Upper lobe of left lung (tissue), 6 donors: ENCODE measurements around the gene CLEC16A. TPM values are rescaled to one million over a fixed set of nuclear protein-coding genes. Genes with fewer than 3 reads are reported as not detected.

Source experiments
- ATAC-seq, 2 donors: fragments of 200-7000 bp; cut with Tn5 transposase; one replicate each; pipeline ENCODE4 v1.9.1; 2022; ENCODE audit warnings: mild to moderate bottlenecking in 2 of 2, moderate library complexity in 2 of 2; ENCODE audit not compliant: low FRiP score in 2 of 2
- DNase-seq, 2 donors: peaks; one replicate each; pipeline ENCODE4 v3.0.0-alpha.2; 2019 to 2020
- H3K27ac ChIP-seq, 4 donors: fragments of 200-600 bp; sonication (generic); one replicate each; pipeline ENCODE4 v1.5.1; 2016 to 2019
- H3K27me3 ChIP-seq, 4 donors: fragments of 200-600 bp; sonication (generic); one replicate each; pipeline ENCODE4 v1.5.1; 2017 to 2019
- H3K36me3 ChIP-seq, 4 donors: fragments of 200-600 bp; sonication (generic); one replicate each; pipeline ENCODE4 v1.5.1; 2016 to 2019
- H3K4me1 ChIP-seq, 4 donors: fragments of 200-600 bp; sonication (generic); one replicate each; pipeline ENCODE4 v1.5.1; 2018 to 2019
- H3K4me3 ChIP-seq, 4 donors: fragments of 200-600 bp; sonication (generic); one replicate each; pipeline ENCODE4 v1.5.1; 2017 to 2019; ENCODE audit warnings: mild to moderate bottlenecking in 2 of 4, moderate library complexity in 1 of 4
- H3K9me3 ChIP-seq, 4 donors: fragments of 200-600 bp; sonication (generic); one replicate each; pipeline ENCODE4 v1.5.1; 2018 to 2019
- EP300 ChIP-seq, 4 donors: sonication (generic); formaldehyde crosslinking; IDR thresholded peaks; one replicate each; pipeline ENCODE4 v1.5.1; 2017; ENCODE audit warnings: antibody characterized with exemption in 4 of 4, control low read depth in 2 of 4
- POLR2A ChIP-seq, 4 donors: fragments of 450-650 bp; IDR thresholded peaks; one replicate each; pipeline ENCODE4 v1.5.1; 2016 to 2017; ENCODE audit warnings: antibody characterized with exemption in 4 of 4, mild to moderate bottlenecking in 2 of 4
- POLR2AphosphoS5 ChIP-seq, 2 donors: sonication (generic); formaldehyde crosslinking; IDR thresholded peaks; one replicate each; pipeline ENCODE4 v1.5.1; 2017; ENCODE audit warnings: antibody characterized with exemption in 2 of 2
- WGBS, 2 donors: methylation state at CpG; one replicate each; pipeline ENCODE4 v1.1.5; 2017 to 2018; 5-methylcytosine and 5-hydroxymethylcytosine counted together
- total RNA-seq, 6 donors: library from RNA; depleted of rRNA in 4 of 6; stranded (reverse); fragments of >200 nt in 4 of 6; gene quantifications; one replicate each; pipeline versions ENCODE4 v1.1.0 to v1.2.1, GENCODE V29; 2016 to 2021
- TF ChIP-seq, protein P1 (sequence below), 6 experiments: fragments of 450-650 bp in 4 of 6; fragments of 200-600 bp in 2 of 6; sonication (generic) in 2 of 6; IDR thresholded peaks; one replicate each; pipeline ENCODE4 v1.5.1; 2016 to 2019; ENCODE audit warnings: antibody characterized with exemption in 6 of 6
- donor health status: DM: no; HTN: no; CAD: no; lungs with moderate emphysema.
- donor health status: DM: no; HTN: yes; CAD: no; lungs with severe emphysema.

Gene CLEC16A
- total RNA-seq, 6 donors from 2014 or later, result 33.3 to 85.9 (median 46.4) TPM

DNA sequence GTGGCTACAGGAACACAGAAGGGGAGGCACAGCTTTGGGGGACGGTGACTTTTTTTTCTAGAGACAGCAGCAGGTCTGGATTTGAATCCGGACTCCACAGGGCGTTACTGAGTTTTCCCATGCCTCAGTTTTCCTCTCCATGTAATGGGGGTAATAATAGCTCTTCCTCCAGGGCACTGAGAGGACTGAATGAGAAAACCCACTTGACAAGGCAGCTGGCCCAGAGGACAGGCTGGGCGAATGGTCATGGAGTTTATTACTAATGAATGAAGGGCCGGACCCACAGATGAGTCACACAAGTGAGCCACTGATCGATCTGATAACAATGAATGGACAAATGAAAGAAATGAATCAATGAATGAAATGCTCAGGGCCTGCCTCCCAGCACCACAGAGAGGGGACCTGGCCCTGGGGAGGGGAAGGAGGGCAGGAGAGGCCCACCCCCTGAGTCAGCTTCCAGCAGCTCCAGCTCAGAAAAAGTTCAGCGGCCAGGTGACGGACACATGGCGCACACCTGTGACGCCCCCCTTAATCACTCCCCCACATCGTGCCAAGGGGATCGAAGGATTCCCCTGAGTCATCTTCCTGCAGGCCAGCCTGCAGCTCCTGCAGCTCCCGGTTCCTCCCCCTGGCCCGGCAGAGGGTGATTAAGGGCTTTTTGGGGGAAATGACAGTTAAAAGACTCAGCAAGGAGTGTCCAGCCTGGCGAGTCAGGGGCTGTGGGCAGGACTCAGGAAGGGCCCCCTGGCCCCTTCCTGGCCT is 257.3 kb downstream of the CLEC16A start:
- Histone ChIP-seq H3K27me3 (no peaks in the 10 kb centered on the region), H3K9me3 (no peaks in the 10 kb centered on the region), H3K27ac (no peak overlapping the region), H3K36me3 (no peaks in the 10 kb centered on the region), H3K4me1 (peaks cover 17 to 33% (median 19%) of the 10 kb centered on the region in 4 donors), H3K4me3 (no peak overlapping the region)
- TF ChIP-seq EP300 (IDR thresholded peaks at IDR 0.05) (no peak), POLR2A (IDR thresholded peaks at IDR 0.05) (no peak), POLR2AphosphoS5 (IDR thresholded peaks at IDR 0.05) (no peak)
- TF ChIP-seq, protein P1, sequence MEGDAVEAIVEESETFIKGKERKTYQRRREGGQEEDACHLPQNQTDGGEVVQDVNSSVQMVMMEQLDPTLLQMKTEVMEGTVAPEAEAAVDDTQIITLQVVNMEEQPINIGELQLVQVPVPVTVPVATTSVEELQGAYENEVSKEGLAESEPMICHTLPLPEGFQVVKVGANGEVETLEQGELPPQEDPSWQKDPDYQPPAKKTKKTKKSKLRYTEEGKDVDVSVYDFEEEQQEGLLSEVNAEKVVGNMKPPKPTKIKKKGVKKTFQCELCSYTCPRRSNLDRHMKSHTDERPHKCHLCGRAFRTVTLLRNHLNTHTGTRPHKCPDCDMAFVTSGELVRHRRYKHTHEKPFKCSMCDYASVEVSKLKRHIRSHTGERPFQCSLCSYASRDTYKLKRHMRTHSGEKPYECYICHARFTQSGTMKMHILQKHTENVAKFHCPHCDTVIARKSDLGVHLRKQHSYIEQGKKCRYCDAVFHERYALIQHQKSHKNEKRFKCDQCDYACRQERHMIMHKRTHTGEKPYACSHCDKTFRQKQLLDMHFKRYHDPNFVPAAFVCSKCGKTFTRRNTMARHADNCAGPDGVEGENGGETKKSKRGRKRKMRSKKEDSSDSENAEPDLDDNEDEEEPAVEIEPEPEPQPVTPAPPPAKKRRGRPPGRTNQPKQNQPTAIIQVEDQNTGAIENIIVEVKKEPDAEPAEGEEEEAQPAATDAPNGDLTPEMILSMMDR (IDR thresholded peaks at IDR 0.05), result no peak
- 54 to 71% methylated on average over 14 to 15 of the region's 15 CpGs for WGBS, 2 donors
- DNase-seq (no peak), ATAC-seq (no peak)

DNA sequence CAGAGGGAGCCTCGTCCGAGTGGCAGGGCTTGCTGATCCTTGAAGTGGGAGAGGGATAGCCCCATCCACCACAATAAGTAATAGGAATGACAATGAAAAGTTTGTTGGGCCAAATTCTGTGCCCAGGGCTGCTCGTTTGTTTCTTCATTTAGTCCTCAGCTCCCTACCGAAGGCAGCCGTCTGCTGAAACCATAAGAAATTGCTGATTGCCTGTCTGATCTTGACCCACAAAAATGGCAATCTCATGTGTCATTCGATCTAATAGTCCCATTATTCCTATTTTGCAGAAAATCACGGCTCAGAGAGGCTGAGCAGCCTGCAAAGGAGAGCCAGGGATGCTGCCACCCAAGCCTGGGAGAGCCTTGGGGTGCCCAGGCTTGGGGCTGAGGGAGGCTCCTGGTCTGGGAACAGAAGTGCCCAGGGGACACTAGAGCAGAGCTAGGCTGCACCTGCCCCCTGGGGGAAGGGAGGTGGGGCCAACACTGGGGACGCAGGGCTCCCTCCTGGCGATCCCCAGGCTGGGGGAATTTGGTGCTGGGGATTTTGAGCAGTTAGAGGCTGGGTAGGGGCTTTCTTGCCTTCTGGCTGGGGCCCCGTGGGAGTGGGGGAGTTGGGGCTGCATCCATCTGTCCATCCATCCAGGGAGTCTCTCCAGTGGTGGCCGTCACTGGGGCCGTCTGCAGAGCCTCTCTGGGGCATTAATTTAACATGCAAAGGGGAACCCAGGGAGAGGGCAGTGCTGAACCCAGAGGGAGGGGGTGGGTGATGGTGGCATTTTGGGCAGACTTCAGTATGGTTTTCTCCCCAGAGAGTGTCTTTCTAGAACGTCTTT is 258.1 kb downstream of the CLEC16A start:
- WGBS, 2 donors, result 46 to 60% methylated on average over 8 to 13 of the region's 13 CpGs
- no peak for TF ChIP-seq POLR2AphosphoS5 (IDR thresholded peaks at IDR 0.05)
- TF ChIP-seq EP300 (IDR thresholded peaks at IDR 0.05), result no peak
- TF ChIP-seq POLR2A (IDR thresholded peaks at IDR 0.05), result no peak
- TF ChIP-seq, protein P1 (IDR thresholded peaks at IDR 0.05), result no peak
- Histone ChIP-seq H3K4me3 (no peak overlapping the region), H3K9me3 (peaks cover 0 to under 1% (median under 1%) of the 10 kb centered on the region in 4 donors), H3K36me3 (no peaks in the 10 kb centered on the region), H3K27ac (no peak overlapping the region), H3K27me3 (no peaks in the 10 kb centered on the region), H3K4me1 (peaks cover 17 to 35% (median 20%) of the 10 kb centered on the region in 4 donors)
- DNase-seq (no peak), ATAC-seq (no peak)

DNA sequence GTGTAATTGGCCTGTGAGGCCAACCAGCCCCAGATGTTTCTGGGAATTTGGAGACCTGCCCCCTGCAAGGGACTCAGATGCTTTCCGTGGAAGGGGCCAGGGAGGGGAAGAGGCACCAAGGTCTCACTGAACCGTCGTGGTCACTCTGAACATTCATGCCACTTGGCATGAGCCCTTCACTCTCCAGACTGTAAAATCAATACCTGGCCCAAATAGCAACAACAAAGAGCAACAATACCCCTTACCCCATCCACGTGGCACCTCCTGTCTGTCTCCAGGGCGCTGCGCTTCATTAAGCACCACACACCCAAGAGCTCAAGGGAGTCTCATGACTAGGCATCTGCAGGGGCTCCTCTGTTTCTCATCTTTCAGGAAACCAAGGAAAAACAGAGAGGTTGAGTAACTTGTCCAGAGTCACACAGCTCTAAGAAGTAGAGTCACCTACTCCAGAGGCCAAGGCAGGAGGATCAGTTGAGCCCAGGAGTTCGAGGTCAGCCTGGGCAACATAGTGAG is 258.8 kb downstream of the CLEC16A start:
- no peak for TF ChIP-seq POLR2AphosphoS5 (IDR thresholded peaks at IDR 0.05)
- no peak for TF ChIP-seq EP300 (IDR thresholded peaks at IDR 0.05)
- TF ChIP-seq, protein P1 (IDR thresholded peaks at IDR 0.05), result no peak
- TF ChIP-seq POLR2A (IDR thresholded peaks at IDR 0.05), result no peak
- WGBS, 2 donors, result 74 to 75% methylated on average over 7 of the region's 7 CpGs
- H3K4me1 ChIP-seq, result peaks cover 17 to 35% (median 20%) of the 10 kb centered on the region in 4 donors
- no peak overlapping the region for H3K4me3 ChIP-seq
- no peaks in the 10 kb centered on the region for H3K27me3 ChIP-seq
- H3K27ac ChIP-seq, result no peak overlapping the region
- no peaks in the 10 kb centered on the region for H3K36me3 ChIP-seq
- ATAC-seq, result no peak
- peaks cover 0 to 5% (median 4%) of the 10 kb centered on the region in 4 donors for H3K9me3 ChIP-seq
- no peak for DNase-seq

DNA sequence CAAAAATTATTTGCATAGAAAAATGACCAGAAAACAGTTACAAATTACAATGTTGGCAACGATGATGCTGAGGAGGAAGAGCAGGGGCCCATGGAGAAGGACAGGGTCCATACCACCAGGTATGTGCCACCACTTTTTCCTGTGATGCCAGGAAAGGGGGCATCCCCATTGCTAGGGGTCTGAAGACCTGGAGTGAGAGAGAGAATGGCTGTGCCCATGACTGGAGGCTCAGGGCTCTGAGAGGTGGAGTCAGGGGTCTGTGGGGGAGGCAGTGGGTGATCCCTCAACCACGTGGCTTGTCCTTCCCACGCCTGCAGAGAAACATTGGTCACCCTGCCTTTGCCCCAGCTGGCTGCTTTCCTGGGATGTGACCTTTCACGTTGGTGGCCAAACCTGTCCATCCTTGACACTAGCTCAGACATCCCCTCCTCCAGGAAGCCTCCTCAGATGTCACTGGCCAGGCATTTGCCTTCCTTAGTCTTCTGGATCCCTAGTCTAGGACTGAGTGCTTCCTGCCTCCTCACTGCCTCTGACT is 260.2 kb downstream of the CLEC16A start:
- ATAC-seq (no peak), DNase-seq (no peak)
- H3K9me3 ChIP-seq, result peaks cover 0 to 5% (median 4%) of the 10 kb centered on the region in 4 donors
- WGBS, 2 donors, result 66 to 67% methylated on average over 4 of the region's 4 CpGs
- TF ChIP-seq POLR2AphosphoS5 (IDR thresholded peaks at IDR 0.05) (no peak), EP300 (IDR thresholded peaks at IDR 0.05) (no peak), POLR2A (IDR thresholded peaks at IDR 0.05) (no peak)
- TF ChIP-seq, protein P1 (IDR thresholded peaks at IDR 0.05), result no peak
- no peak overlapping the region for H3K27ac ChIP-seq
- H3K4me1 ChIP-seq, result peaks cover 11 to 28% (median 18%) of the 10 kb centered on the region in 4 donors
- no peaks in the 10 kb centered on the region for H3K27me3 ChIP-seq
- H3K36me3 ChIP-seq, result no peaks in the 10 kb centered on the region
- no peak overlapping the region for H3K4me3 ChIP-seq
